ENCODE measurements around the gene P4HA2. TPM values are rescaled to one million over a fixed set of nuclear protein-coding genes. Genes with fewer than 3 reads are reported as not detected.
"Not testable (repeated sequence)": the region's sequence is repeated elsewhere in the genome, so short reads cannot be mapped to it uniquely, and the experiment has no call there.

P4HA2 gene
- total RNA-seq, 2 experiments from 2014 or later: 0.32 to 7.2 TPM

DNA sequence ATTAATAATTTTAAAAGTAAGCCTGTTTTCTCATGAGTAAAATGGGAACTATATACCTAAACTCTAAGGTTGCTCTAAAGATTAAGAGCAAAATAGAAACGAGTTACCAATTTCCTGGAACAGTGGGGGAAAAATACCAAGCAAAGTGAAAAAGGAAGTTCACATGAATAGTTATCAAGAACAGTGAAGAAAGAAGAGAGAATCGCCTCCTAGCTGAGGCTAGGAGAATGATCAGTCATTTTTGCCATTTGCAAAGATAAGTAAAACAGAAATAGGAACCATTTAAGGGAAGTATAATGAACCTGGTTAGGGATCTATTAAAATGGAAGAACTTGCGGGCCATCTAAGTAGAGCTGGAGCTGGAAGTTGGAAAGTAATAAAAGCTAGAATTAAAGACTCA is 50.7 kb downstream of the P4HA2 start:
- POLR2A ChIA-PET: no interaction called here
- Histone ChIP-seq H3K9me2 (ENCODE audit: insufficient read depth, low read length) (no peaks in the 10 kb centered on the region), H3K9me3 (ENCODE audit: low read length) (no peaks in the 10 kb centered on the region), H3K27ac (ENCODE audit: low read depth, low read length, poor library complexity, severe bottlenecking) (peak overlapping the region; percentile 27), H3K4me3 (ENCODE audit: low read depth, low read length, poor library complexity, severe bottlenecking) (peak overlapping the region; percentile 21), H3K4me1 (ENCODE audit: insufficient read depth, low read length, poor library complexity, severe bottlenecking) (peaks cover 43% of the 10 kb centered on the region), H4K20me1 (ENCODE audit: insufficient read depth, low read length) (no peaks in the 10 kb centered on the region), H3K36me3 (ENCODE audit: insufficient read depth, low read length) (no peaks in the 10 kb centered on the region), H3K4me2 (ENCODE audit: low read length) (peak overlapping the region; percentile 57), H2AFZ (ENCODE audit: low read length) (peak overlapping the region; percentile 98), H3K79me2 (ENCODE audit: insufficient read depth, low read depth, low read length) (no peaks in the 10 kb centered on the region)
- peak; percentile 63 for DNase-seq (ENCODE audit: low spot score)
- no peak for TF ChIP-seq EZH2phosphoT487 (IDR thresholded peaks at IDR 0.05; ENCODE audit: borderline replicate concordance, low read depth, low read length)
- TF ChIP-seq, protein P1, sequence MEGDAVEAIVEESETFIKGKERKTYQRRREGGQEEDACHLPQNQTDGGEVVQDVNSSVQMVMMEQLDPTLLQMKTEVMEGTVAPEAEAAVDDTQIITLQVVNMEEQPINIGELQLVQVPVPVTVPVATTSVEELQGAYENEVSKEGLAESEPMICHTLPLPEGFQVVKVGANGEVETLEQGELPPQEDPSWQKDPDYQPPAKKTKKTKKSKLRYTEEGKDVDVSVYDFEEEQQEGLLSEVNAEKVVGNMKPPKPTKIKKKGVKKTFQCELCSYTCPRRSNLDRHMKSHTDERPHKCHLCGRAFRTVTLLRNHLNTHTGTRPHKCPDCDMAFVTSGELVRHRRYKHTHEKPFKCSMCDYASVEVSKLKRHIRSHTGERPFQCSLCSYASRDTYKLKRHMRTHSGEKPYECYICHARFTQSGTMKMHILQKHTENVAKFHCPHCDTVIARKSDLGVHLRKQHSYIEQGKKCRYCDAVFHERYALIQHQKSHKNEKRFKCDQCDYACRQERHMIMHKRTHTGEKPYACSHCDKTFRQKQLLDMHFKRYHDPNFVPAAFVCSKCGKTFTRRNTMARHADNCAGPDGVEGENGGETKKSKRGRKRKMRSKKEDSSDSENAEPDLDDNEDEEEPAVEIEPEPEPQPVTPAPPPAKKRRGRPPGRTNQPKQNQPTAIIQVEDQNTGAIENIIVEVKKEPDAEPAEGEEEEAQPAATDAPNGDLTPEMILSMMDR (conservative IDR thresholded peaks at IDR 0.05; ENCODE audit: low read length): peak; percentile 74
- intact Hi-C loops (cut with micrococcal nuclease; ENCODE audit: unreplicated experiment): loop anchor here (1.0 kb wide), 1 partner anchor 112 kb away; no protein-coding TSS in a partner anchor
- CTCF ChIA-PET (ENCODE audit: unreplicated experiment): no interaction called here
- BruUV-seq (replicated peaks): no TSS peak

DNA sequence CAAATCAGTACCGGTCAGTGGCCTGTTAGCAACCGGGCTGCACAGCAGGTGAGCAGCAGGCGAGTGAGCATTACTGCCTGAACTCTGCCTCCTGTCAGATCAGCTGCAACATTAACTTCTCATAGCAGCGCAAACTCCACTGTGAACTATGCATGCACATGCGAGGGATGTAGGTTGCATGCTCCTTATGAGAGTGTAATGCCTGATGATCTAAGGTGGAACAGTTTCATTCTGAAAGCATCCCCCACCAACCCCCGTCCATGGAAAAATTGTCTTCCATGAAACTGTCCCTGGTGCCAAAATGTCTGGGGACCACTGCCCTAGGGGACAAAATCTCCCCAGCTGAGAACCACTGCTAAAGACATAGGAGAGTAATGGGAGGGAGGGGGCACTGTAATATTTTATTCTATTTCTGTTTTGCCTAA is 51.1 kb downstream of the P4HA2 start:
- Histone ChIP-seq H3K36me3 (ENCODE audit: insufficient read depth, low read length) (no peaks in the 10 kb centered on the region), H3K4me3 (ENCODE audit: low read depth, low read length, poor library complexity, severe bottlenecking) (peak overlapping the region; percentile 21), H3K27ac (ENCODE audit: low read depth, low read length, poor library complexity, severe bottlenecking) (peak overlapping the region; percentile 27), H3K4me1 (ENCODE audit: insufficient read depth, low read length, poor library complexity, severe bottlenecking) (peaks cover 43% of the 10 kb centered on the region), H3K9me2 (ENCODE audit: insufficient read depth, low read length) (no peaks in the 10 kb centered on the region), H4K20me1 (ENCODE audit: insufficient read depth, low read length) (no peaks in the 10 kb centered on the region), H3K9me3 (ENCODE audit: low read length) (no peaks in the 10 kb centered on the region), H2AFZ (ENCODE audit: low read length) (peak overlapping the region; percentile 98), H3K79me2 (ENCODE audit: insufficient read depth, low read depth, low read length) (no peaks in the 10 kb centered on the region), H3K4me2 (ENCODE audit: low read length) (peak overlapping the region; percentile 57)
- BruUV-seq (replicated peaks): no TSS peak
- POLR2A ChIA-PET: no interaction called here
- TF ChIP-seq, protein P1 (conservative IDR thresholded peaks at IDR 0.05; ENCODE audit: low read length): no peak
- no peak for TF ChIP-seq EZH2phosphoT487 (IDR thresholded peaks at IDR 0.05; ENCODE audit: borderline replicate concordance, low read depth, low read length)
- intact Hi-C loops (cut with micrococcal nuclease; ENCODE audit: unreplicated experiment): no loop called here
- peak; percentile 40 for DNase-seq (ENCODE audit: low spot score)
- CTCF ChIA-PET (ENCODE audit: unreplicated experiment): no interaction called here

DNA sequence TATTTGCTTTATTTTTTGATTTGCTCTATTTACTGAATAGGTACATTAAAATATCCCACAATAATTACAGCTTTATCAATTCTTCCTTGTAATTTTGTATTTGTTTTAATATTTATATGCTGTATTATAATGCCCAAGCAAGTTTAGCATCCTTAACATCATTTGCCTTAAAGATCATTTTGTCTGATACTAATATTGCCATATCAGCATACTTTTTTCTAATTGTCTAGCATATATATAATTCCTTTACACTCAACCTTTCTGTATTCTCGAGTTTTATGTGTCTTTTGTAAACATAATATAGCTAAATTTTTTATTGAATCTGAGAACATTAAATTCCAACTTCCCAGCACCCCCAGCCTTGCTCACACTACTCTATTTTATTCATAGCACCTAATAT is 64.7 kb downstream of the P4HA2 start:
- no peak overlapping the region for H3K4me2 ChIP-seq (ENCODE audit: low read length)
- no peaks in the 10 kb centered on the region for H3K4me1 ChIP-seq (ENCODE audit: insufficient read depth, low read length, poor library complexity, severe bottlenecking)
- peaks cover 6% of the 10 kb centered on the region; the same call in 1 of the 2 replicates for H3K9me3 ChIP-seq (ENCODE audit: low read length)
- no peaks in the 10 kb centered on the region for H4K20me1 ChIP-seq (ENCODE audit: insufficient read depth, low read length)
- ChIA-PET CTCF (ENCODE audit: unreplicated experiment) (no interaction called here), POLR2A (no interaction called here)
- no peaks in the 10 kb centered on the region for H3K79me2 ChIP-seq (ENCODE audit: insufficient read depth, low read depth, low read length)
- no peak for DNase-seq (ENCODE audit: low spot score)
- no peak overlapping the region for H3K27ac ChIP-seq (ENCODE audit: low read depth, low read length, poor library complexity, severe bottlenecking)
- H3K4me3 ChIP-seq (ENCODE audit: low read depth, low read length, poor library complexity, severe bottlenecking): no peak overlapping the region
- peaks cover under 1% of the 10 kb centered on the region; the same call in 1 of the 2 replicates for H3K9me2 ChIP-seq (ENCODE audit: insufficient read depth, low read length)
- intact Hi-C loops (cut with micrococcal nuclease; ENCODE audit: unreplicated experiment): no loop called here
- H2AFZ ChIP-seq (ENCODE audit: low read length): no peak overlapping the region
- no peaks in the 10 kb centered on the region for H3K36me3 ChIP-seq (ENCODE audit: insufficient read depth, low read length)
- TF ChIP-seq, protein P1 (conservative IDR thresholded peaks at IDR 0.05; ENCODE audit: low read length): no peak
- TF ChIP-seq EZH2phosphoT487 (IDR thresholded peaks at IDR 0.05; ENCODE audit: borderline replicate concordance, low read depth, low read length): no peak
- no TSS peak for BruUV-seq (replicated peaks)

DNA sequence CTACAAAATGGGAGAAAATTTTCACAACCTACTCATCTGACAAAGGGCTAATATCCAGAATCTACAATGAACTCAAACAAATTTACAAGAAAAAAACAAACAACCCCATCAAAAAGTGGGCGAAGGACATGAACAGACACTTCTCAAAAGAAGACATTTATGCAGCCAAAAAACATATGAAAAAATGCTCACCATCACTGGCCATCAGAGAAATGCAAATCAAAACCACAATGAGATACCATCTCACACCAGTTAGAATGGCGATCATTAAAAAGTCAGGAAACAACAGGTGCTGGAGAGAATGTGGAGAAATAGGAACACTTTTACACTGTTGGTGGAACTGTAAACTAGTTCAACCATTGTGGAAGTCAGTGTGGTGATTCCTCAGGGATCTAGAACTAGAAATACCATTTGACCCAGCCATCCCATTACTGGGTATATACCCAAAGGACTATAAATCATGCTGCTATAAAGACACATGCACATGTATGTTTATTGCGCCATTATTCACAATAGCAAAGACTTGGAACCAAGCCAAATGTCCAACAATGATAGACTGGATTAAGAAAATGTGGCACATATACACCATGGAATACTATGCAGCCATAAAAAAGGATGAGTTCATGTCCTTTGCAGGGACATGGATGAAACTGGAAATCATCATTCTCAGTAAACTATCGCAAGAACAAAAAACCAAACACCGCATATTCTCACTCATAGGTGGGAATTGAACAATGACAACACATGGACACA is 65.9 kb downstream of the P4HA2 start:
- H2AFZ ChIP-seq (ENCODE audit: low read length); H3K4me3 ChIP-seq (ENCODE audit: low read depth, low read length, poor library complexity, severe bottlenecking); H3K36me3 ChIP-seq (ENCODE audit: insufficient read depth, low read length); H3K9me3 ChIP-seq (ENCODE audit: low read length); H3K79me2 ChIP-seq (ENCODE audit: insufficient read depth, low read depth, low read length); DNase-seq (ENCODE audit: low spot score); POLR2A ChIA-PET; H4K20me1 ChIP-seq (ENCODE audit: insufficient read depth, low read length); BruUV-seq (replicated peaks); CTCF ChIA-PET (ENCODE audit: unreplicated experiment); intact Hi-C loops (cut with micrococcal nuclease; ENCODE audit: unreplicated experiment); H3K4me2 ChIP-seq (ENCODE audit: low read length); H3K27ac ChIP-seq (ENCODE audit: low read depth, low read length, poor library complexity, severe bottlenecking); H3K9me2 ChIP-seq (ENCODE audit: insufficient read depth, low read length); H3K4me1 ChIP-seq (ENCODE audit: insufficient read depth, low read length, poor library complexity, severe bottlenecking): not testable (repeated sequence)
